ENCODE results near the gene BTG1.
A peak's percentile ranks its signal among the peaks of the same experiment; 100 is the strongest.

Gene BTG1

DNA sequence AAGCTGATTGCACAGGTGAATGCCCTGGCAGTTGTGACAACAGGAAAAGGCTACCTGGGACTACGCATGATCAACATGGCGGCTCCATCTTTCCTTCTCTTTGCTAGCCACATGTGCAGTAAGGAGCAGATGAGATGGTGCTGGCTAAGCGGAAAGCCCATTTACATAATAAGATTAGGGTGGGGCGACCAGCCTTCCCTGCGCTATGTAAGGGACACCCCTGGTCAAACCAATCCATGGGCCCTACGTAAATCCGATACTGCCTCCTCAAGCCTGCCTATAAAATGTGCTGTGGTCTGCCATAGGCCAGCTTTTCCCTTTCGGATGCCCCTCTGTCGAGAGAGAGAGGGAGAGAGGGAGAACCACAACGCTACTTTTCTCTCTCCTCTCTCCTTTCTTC lies 31.0 kb upstream of the BTG1 start:
- no peak overlapping the region for H3K27ac ChIP-seq (ENCODE audit: low read length)
- H3K36me3 ChIP-seq (ENCODE audit: control insufficient read depth in 1 of 2, insufficient read depth in 2 of 2, low read length in 2 of 2), result no peaks in the 10 kb centered on the region
- no peak overlapping the region for H3K4me3 ChIP-seq (ENCODE audit: low read depth in 1 of 2, low read length in 2 of 2)
- H3K4me1 ChIP-seq (ENCODE audit: control insufficient read depth in 1 of 2, insufficient read depth in 2 of 2, low read length in 2 of 2), result no peaks in the 10 kb centered on the region
- H3K27me3 ChIP-seq (ENCODE audit: low read depth, low read length), result no peaks in the 10 kb centered on the region
- no peaks in the 10 kb centered on the region for H3K9me3 ChIP-seq (ENCODE audit: control insufficient read depth in 1 of 2, low read length in 2 of 2)

DNA sequence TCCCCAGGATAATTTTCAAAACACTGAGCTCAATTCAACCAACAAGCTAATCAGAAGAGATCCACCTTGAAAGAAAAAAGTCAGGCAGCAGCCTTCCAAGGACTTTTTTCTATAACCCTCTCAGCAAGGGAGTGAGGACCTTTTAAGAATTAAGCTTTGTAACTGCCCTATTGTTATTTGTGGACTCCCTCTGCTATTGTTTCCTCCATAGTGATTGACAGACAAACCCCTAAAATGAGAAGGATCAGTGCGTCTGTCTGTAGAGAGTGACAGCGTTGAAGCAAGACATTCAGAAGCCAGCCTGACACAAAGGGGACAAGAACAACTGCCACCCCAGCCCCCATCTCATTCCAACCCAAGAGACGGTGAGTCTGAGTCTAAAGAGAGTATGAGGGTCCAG lies 30.3 kb upstream of the BTG1 start:
- H3K9me3 ChIP-seq (ENCODE audit: control insufficient read depth in 1 of 2, low read length in 2 of 2), result no peaks in the 10 kb centered on the region
- H3K4me3 ChIP-seq (ENCODE audit: low read depth in 1 of 2, low read length in 2 of 2), result no peak overlapping the region
- no peaks in the 10 kb centered on the region for H3K4me1 ChIP-seq (ENCODE audit: control insufficient read depth in 1 of 2, insufficient read depth in 2 of 2, low read length in 2 of 2)
- H3K27ac ChIP-seq (ENCODE audit: low read length), result no peak overlapping the region
- no peaks in the 10 kb centered on the region for H3K36me3 ChIP-seq (ENCODE audit: control insufficient read depth in 1 of 2, insufficient read depth in 2 of 2, low read length in 2 of 2)
- H3K27me3 ChIP-seq (ENCODE audit: low read depth, low read length), result no peaks in the 10 kb centered on the region

DNA sequence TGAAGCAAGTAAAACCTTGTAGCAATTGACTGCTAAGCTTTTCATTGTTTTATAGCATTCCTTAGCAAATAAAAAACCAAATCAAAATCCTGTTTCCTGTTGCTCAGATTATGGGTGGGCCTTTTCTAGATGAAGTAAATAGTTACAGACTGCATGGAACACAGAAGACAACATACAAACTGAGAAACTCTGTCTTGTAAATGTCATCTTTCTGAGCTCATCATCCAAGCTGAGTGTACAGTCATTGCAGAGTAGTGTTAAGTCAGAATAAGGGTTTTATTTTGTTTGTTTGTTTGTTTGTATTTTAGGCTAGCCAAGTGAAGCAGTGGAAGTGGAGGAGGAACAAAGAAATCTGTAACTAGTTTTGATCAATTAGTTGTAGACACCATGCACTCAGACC lies 24.4 kb upstream of the BTG1 start:
- H3K36me3 ChIP-seq (ENCODE audit: control insufficient read depth in 1 of 2, insufficient read depth in 2 of 2, low read length in 2 of 2), result no peaks in the 10 kb centered on the region
- H3K4me1 ChIP-seq (ENCODE audit: control insufficient read depth in 1 of 2, insufficient read depth in 2 of 2, low read length in 2 of 2), result no peaks in the 10 kb centered on the region
- no peak overlapping the region for H3K27ac ChIP-seq (ENCODE audit: low read length)

DNA sequence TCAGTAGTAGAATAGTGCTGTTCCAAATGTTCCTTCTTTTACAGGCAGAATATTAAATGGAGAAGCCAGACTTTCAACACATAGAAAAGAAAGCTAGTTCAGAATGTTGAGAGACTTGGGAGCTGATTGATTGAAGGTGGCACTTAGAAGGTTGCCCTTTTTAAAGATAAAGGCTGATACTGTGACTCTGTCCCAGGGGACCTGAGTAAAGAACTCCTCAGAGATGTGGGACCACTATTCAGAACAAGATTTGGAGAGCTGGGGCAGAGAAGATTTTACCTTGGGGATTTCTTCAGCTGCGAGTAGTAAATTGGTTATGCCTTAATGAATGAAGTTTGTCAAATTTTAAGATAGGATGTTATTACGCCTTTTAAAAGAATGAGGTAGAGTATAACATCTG lies 21.4 kb upstream of the BTG1 start:
- Histone ChIP-seq H3K27ac (ENCODE audit: low read length) (no peak overlapping the region), H3K27me3 (ENCODE audit: low read depth, low read length) (no peaks in the 10 kb centered on the region), H3K36me3 (ENCODE audit: control insufficient read depth in 1 of 2, insufficient read depth in 2 of 2, low read length in 2 of 2) (no peaks in the 10 kb centered on the region), H3K4me1 (ENCODE audit: control insufficient read depth in 1 of 2, insufficient read depth in 2 of 2, low read length in 2 of 2) (no peaks in the 10 kb centered on the region), H3K9me3 (ENCODE audit: control insufficient read depth in 1 of 2, low read length in 2 of 2) (no peaks in the 10 kb centered on the region), H3K4me3 (ENCODE audit: low read depth in 1 of 2, low read length in 2 of 2) (no peak overlapping the region)

More for the DNA sequence above, 24.4 kb upstream of the BTG1 start:
- no peaks in the 10 kb centered on the region for H3K9me3 ChIP-seq (ENCODE audit: control insufficient read depth in 1 of 2, low read length in 2 of 2)
- no peak overlapping the region for H3K4me3 ChIP-seq (ENCODE audit: low read depth in 1 of 2, low read length in 2 of 2)
- H3K27me3 ChIP-seq (ENCODE audit: low read depth, low read length), result no peaks in the 10 kb centered on the region

DNA sequence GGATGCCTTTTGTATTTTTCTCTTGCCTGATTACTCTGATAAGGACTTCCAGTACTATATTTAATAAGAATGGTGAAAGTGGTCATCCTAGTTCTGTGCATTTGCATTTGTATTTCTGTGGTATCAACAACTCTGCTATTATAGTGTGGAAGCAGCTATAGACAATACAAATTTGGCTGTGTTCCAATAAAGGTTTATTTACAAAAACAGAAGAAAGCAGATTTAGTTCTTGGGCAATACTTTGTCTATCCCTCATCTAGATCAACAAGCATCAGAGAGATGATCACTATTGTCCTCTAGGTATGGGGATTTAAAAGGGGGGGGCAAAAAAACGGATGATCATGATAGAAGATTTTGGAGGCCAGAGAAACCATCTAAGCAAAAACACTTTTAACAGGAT lies 19.1 kb upstream of the BTG1 start:
- H3K9me3 ChIP-seq (ENCODE audit: control insufficient read depth in 1 of 2, low read length in 2 of 2), result no peaks in the 10 kb centered on the region
- no peaks in the 10 kb centered on the region for H3K27me3 ChIP-seq (ENCODE audit: low read depth, low read length)
- no peak overlapping the region for H3K4me3 ChIP-seq (ENCODE audit: low read depth in 1 of 2, low read length in 2 of 2)
- no peaks in the 10 kb centered on the region for H3K4me1 ChIP-seq (ENCODE audit: control insufficient read depth in 1 of 2, insufficient read depth in 2 of 2, low read length in 2 of 2)
- no peaks in the 10 kb centered on the region for H3K36me3 ChIP-seq (ENCODE audit: control insufficient read depth in 1 of 2, insufficient read depth in 2 of 2, low read length in 2 of 2)
- no peak overlapping the region for H3K27ac ChIP-seq (ENCODE audit: low read length)

DNA sequence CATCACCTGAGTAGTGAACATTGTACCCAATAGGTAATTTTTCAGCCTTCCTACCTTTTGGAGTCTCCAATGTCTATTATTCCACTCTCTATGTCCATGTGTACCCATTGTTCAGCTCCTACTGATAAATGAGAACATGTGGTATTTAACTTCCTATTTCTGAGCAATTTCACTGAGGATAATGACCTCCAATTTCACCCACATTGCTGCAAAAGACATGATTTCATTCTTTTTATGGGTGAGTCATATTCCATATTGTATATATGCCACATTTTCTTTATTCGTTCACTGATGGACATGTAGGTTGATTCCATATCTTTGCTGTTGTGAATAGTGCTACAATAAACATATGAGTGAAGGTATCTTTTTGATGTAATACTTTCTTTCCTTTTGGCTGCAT lies 16.4 kb upstream of the BTG1 start:
- Histone ChIP-seq H3K4me3 (ENCODE audit: low read depth in 1 of 2, low read length in 2 of 2) (no peak overlapping the region), H3K9me3 (ENCODE audit: control insufficient read depth in 1 of 2, low read length in 2 of 2) (no peaks in the 10 kb centered on the region), H3K27ac (ENCODE audit: low read length) (no peak overlapping the region), H3K4me1 (ENCODE audit: control insufficient read depth in 1 of 2, insufficient read depth in 2 of 2, low read length in 2 of 2) (peaks cover 4 to 6% of the 10 kb centered on the region in 2 donors), H3K27me3 (ENCODE audit: low read depth, low read length) (no peaks in the 10 kb centered on the region), H3K36me3 (ENCODE audit: control insufficient read depth in 1 of 2, insufficient read depth in 2 of 2, low read length in 2 of 2) (no peaks in the 10 kb centered on the region)

DNA sequence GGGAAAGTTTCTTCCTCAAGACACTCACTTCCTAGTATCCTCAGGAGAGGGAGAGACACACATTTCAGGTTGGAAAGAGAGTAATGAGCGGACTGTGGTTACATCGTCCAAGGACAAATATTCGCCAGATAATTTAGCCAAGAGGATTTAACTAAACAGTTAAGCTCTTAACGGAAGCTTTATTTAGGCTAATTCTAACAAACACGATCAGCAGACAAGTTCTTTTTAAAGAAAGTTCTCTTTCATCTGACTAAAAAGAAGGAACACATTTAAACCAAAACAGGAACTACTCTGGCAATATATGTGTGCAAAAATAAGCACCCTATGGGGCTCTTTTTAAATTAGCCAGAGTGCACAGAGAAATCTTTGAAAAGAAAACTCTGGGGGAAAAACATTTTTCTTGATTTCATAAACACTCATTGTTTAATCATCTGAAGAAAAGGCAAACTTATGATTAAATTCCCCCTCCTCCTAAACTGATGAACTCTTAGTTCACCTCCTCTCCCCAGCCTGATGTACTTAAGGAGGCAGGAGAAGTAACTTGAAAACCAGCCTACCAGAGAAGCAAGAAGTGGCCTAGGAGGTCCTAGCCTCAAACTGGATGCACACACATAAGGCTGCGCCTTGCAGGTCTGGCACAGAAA lies 13.3 kb upstream of the BTG1 start:
- Histone ChIP-seq H3K27me3 (ENCODE audit: low read depth, low read length) (no peaks in the 10 kb centered on the region), H3K36me3 (ENCODE audit: control insufficient read depth in 1 of 2, insufficient read depth in 2 of 2, low read length in 2 of 2) (no peaks in the 10 kb centered on the region), H3K4me1 (ENCODE audit: control insufficient read depth in 1 of 2, insufficient read depth in 2 of 2, low read length in 2 of 2) (peaks cover 4 to 6% of the 10 kb centered on the region in 2 donors), H3K9me3 (ENCODE audit: control insufficient read depth in 1 of 2, low read length in 2 of 2) (no peaks in the 10 kb centered on the region), H3K27ac (ENCODE audit: low read length) (peak overlapping the region; percentile 2), H3K4me3 (ENCODE audit: low read depth in 1 of 2, low read length in 2 of 2) (peak overlapping the region in 1 of 2 donors; percentile 27)

DNA sequence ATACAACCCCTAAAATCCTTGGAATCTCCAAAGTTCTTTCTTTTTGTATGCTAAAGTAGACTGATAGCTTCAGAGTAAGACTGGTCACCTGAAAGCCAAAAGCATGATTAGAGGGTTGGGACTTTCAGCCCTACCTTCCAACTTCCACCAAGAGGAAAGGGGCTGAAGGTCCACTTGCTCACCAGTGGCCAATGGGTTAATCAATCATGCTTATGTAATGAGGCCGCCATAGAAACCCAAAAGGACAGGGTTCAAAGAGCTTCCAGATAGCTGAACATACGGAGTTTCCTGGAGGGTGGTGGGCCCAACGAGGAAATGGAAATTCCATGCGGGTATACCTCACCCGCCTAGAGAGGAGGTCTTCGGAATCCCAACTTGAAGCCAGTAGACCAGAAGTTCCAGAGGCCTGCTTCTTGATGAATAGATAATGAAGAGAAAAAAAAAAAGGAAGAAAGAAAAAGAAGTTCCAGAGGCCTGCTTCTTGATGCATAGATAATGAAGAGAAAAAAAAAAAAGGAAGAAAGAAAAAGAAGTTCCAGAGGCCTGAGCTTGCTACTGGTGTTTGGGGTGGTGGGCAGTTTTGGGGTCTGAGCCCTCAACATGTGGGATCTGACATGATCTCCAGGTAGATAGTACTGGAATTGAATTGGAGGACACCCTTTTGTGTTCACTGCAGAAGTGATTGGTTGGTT lies 11.2 kb upstream of the BTG1 start:
- Histone ChIP-seq H3K4me1 (ENCODE audit: control insufficient read depth in 1 of 2, insufficient read depth in 2 of 2, low read length in 2 of 2) (peaks cover 4 to 6% of the 10 kb centered on the region in 2 donors), H3K36me3 (ENCODE audit: control insufficient read depth in 1 of 2, insufficient read depth in 2 of 2, low read length in 2 of 2) (no peaks in the 10 kb centered on the region), H3K27ac (ENCODE audit: low read length) (no peak overlapping the region), H3K9me3 (ENCODE audit: control insufficient read depth in 1 of 2, low read length in 2 of 2) (no peaks in the 10 kb centered on the region), H3K27me3 (ENCODE audit: low read depth, low read length) (no peaks in the 10 kb centered on the region), H3K4me3 (ENCODE audit: low read depth in 1 of 2, low read length in 2 of 2) (no peak overlapping the region)

DNA sequence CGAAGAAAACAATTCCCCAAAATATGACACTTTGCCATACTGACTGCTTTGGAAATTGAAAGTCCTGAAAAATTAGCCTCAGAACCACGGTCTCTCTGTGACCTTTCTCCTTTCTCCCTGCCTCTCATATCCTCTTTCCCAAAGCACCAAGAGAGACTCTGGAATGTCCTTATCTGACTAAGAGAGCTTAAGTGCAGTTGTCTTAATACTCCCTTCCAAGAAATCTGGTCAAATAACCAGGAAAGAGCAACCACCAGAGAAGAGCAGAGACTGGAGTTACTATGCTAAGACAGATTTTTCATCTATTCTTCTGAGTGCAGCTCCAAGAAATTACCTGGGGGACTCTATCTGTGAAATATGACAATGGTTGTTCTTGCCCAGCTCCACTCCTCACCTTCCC lies 10.5 kb upstream of the BTG1 start:
- Histone ChIP-seq H3K4me3 (ENCODE audit: low read depth in 1 of 2, low read length in 2 of 2) (no peak overlapping the region), H3K27ac (ENCODE audit: low read length) (no peak overlapping the region), H3K9me3 (ENCODE audit: control insufficient read depth in 1 of 2, low read length in 2 of 2) (no peaks in the 10 kb centered on the region), H3K4me1 (ENCODE audit: control insufficient read depth in 1 of 2, insufficient read depth in 2 of 2, low read length in 2 of 2) (peaks cover 4 to 6% of the 10 kb centered on the region in 2 donors), H3K36me3 (ENCODE audit: control insufficient read depth in 1 of 2, insufficient read depth in 2 of 2, low read length in 2 of 2) (no peaks in the 10 kb centered on the region), H3K27me3 (ENCODE audit: low read depth, low read length) (no peaks in the 10 kb centered on the region)

DNA sequence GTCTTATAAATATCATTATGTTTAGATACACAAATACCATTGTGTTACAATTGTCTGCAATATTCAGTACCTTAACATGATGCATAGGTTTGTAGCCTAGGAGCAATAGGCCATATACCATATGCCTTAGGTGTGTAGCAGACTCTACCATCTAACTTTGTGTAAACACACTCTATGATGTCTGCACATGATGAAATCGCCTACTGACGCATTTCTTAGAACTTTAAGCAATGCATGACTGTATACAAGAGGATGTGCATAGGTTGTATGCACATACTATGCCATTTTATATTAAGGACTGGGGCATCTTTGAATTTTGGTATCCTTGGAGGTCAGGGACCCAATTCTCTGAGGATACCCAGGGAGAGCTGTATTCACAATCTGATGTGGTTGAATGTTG lies 10.1 kb upstream of the BTG1 start:
- H3K4me3 ChIP-seq (ENCODE audit: low read depth in 1 of 2, low read length in 2 of 2), result no peak overlapping the region
- no peaks in the 10 kb centered on the region for H3K9me3 ChIP-seq (ENCODE audit: control insufficient read depth in 1 of 2, low read length in 2 of 2)
- H3K4me1 ChIP-seq (ENCODE audit: control insufficient read depth in 1 of 2, insufficient read depth in 2 of 2, low read length in 2 of 2), result peaks cover 4 to 6% of the 10 kb centered on the region in 2 donors
- no peak overlapping the region for H3K27ac ChIP-seq (ENCODE audit: low read length)
- no peaks in the 10 kb centered on the region for H3K27me3 ChIP-seq (ENCODE audit: low read depth, low read length)
- H3K36me3 ChIP-seq (ENCODE audit: control insufficient read depth in 1 of 2, insufficient read depth in 2 of 2, low read length in 2 of 2), result no peaks in the 10 kb centered on the region

DNA sequence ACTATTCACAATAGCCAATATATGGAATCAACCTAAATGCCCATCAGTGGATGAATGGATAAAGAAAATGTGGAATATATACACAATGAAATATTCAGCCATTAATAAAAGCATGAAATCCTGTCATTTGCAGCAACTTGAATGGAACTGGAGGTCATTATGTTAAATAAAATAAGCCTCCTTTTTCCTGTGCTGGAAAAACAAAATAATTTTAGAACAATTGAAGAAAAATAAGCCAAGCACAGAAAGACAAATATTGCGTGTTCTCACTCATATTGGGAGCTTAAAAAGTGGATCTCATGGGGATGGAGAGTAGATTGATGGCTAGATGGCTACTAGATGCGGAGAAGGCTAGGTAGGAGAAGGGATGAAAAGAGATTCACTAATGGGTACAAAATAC lies 6.3 kb upstream of the BTG1 start:
- Histone ChIP-seq H3K27me3 (ENCODE audit: low read depth, low read length) (no peaks in the 10 kb centered on the region), H3K4me3 (ENCODE audit: low read depth in 1 of 2, low read length in 2 of 2) (no peak overlapping the region), H3K4me1 (ENCODE audit: control insufficient read depth in 1 of 2, insufficient read depth in 2 of 2, low read length in 2 of 2) (peaks cover 0 to 4% of the 10 kb centered on the region in 2 donors), H3K36me3 (ENCODE audit: control insufficient read depth in 1 of 2, insufficient read depth in 2 of 2, low read length in 2 of 2) (no peaks in the 10 kb centered on the region), H3K9me3 (ENCODE audit: control insufficient read depth in 1 of 2, low read length in 2 of 2) (no peaks in the 10 kb centered on the region), H3K27ac (ENCODE audit: low read length) (no peak overlapping the region)

DNA sequence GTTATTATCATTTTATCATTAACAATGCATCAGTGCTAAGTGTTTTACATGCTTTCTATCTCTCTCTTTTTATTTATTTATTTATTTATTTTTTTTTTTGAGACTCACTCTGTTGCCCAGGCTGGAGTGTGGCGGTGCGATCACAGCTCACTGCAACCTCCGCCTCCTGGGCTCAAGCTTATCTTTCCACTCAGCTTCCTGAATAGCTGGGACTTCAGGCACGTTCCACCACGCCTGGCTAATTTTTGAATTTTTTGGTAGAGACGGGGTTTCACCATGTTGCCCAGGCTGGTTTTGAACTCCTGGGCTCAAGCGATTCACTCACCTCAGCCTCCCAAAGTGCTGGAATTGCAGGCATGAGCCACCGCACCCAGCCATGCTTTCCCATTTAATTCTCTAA lies 3.9 kb upstream of the BTG1 start:
- Histone ChIP-seq H3K4me3 (ENCODE audit: low read depth in 1 of 2, low read length in 2 of 2) (no peak overlapping the region), H3K4me1 (ENCODE audit: control insufficient read depth in 1 of 2, insufficient read depth in 2 of 2, low read length in 2 of 2) (peaks cover 0 to 4% of the 10 kb centered on the region in 2 donors), H3K36me3 (ENCODE audit: control insufficient read depth in 1 of 2, insufficient read depth in 2 of 2, low read length in 2 of 2) (no peaks in the 10 kb centered on the region), H3K9me3 (ENCODE audit: control insufficient read depth in 1 of 2, low read length in 2 of 2) (no peaks in the 10 kb centered on the region), H3K27me3 (ENCODE audit: low read depth, low read length) (no peaks in the 10 kb centered on the region), H3K27ac (ENCODE audit: low read length) (no peak overlapping the region)
